ENCODE results near the gene PODXL2. TPM values are rescaled to one million over a fixed set of nuclear protein-coding genes. Genes with fewer than 3 reads are reported as not detected.

Gene PODXL2
- total RNA-seq, 1 experiment from 2014 or later: 26.6 TPM

- Histone ChIP-seq H3K27me3 (replicated peaks; ENCODE audit: insufficient read depth, low read depth, low read length, poor library complexity) (no peaks in the 10 kb centered on the region), H3K4me3 (ENCODE audit: low read depth, low read length, poor library complexity, severe bottlenecking) (no peak overlapping the region), H3K4me1 (ENCODE audit: insufficient read depth, low read length, poor library complexity, severe bottlenecking) (peaks cover 13% of the 10 kb centered on the region), H3K9me3 (ENCODE audit: low read depth, low read length, poor library complexity, severe bottlenecking) (no peaks in the 10 kb centered on the region), H3K27ac (ENCODE audit: low read depth, low read length, poor library complexity, severe bottlenecking) (no peak overlapping the region), H3K36me3 (ENCODE audit: insufficient read depth, low read length, poor library complexity, severe bottlenecking) (no peaks in the 10 kb centered on the region)
- no TSS peak for BruUV-seq (replicated peaks)
- intact Hi-C loops (cut with micrococcal nuclease; ENCODE audit: unreplicated experiment): no loop called here
- POLR2A ChIA-PET (ENCODE audit: low non-redundant PET): no interaction called here
- no peak for TF ChIP-seq EZH2 (IDR thresholded peaks at IDR 0.05; ENCODE audit: borderline replicate concordance, low read depth, low read length, poor library complexity, severe bottlenecking)
- TF ChIP-seq CTCF (conservative IDR thresholded peaks at IDR 0.05; ENCODE audit: low read depth, low read length): no peak
- CTCF ChIA-PET: no interaction called here
- no peak for DNase-seq (ENCODE audit: low spot score)
Observed at GRCh38 chr3:127692501-127693335, 63.7 kb downstream of the PODXL2 start.

DNA sequence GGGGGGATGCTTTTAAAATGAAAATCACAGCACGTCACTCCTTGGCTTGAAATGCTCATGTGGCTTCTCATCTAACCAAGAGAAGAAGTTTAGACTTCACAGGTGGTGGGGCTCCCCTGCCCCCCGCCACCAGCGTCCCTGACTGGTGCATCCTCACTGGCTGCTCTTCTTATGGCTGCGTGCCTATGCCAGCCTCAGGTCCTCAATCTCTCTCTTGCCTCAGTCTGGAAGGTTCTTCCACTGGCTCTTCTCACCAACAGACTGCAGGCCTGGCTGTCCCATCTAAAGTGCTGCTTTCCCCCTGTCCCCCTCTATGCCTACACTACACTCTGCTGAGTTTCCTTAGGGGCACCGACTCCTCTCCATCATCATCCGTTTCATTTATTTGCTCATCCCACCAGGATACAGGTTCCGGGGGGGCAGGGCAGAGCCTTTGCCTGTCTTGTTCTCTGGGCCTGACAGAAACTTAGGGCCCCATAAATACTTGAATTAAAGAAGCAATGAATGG, 64.4 kb downstream of the PODXL2 start:
- Histone ChIP-seq H3K4me1 (ENCODE audit: insufficient read depth, low read length, poor library complexity, severe bottlenecking) (peaks cover 18% of the 10 kb centered on the region), H3K27ac (ENCODE audit: low read depth, low read length, poor library complexity, severe bottlenecking) (no peak overlapping the region), H3K36me3 (ENCODE audit: insufficient read depth, low read length, poor library complexity, severe bottlenecking) (no peaks in the 10 kb centered on the region), H3K9me3 (ENCODE audit: low read depth, low read length, poor library complexity, severe bottlenecking) (no peaks in the 10 kb centered on the region), H3K27me3 (replicated peaks; ENCODE audit: insufficient read depth, low read depth, low read length, poor library complexity) (no peaks in the 10 kb centered on the region), H3K4me3 (ENCODE audit: low read depth, low read length, poor library complexity, severe bottlenecking) (no peak overlapping the region)
- BruUV-seq (replicated peaks): no TSS peak
- ChIA-PET POLR2A (ENCODE audit: low non-redundant PET) (no interaction called here), CTCF (interaction anchor here (1.1 kb wide), 1 partner anchor 118 kb away, joined by 4 read pairs; no protein-coding TSS in a partner anchor)
- no peak for DNase-seq (ENCODE audit: low spot score)
- TF ChIP-seq CTCF (conservative IDR thresholded peaks at IDR 0.05; ENCODE audit: low read depth, low read length) (no peak), EZH2 (IDR thresholded peaks at IDR 0.05; ENCODE audit: borderline replicate concordance, low read depth, low read length, poor library complexity, severe bottlenecking) (no peak)
- intact Hi-C loops (cut with micrococcal nuclease; ENCODE audit: unreplicated experiment): no loop called here

DNA sequence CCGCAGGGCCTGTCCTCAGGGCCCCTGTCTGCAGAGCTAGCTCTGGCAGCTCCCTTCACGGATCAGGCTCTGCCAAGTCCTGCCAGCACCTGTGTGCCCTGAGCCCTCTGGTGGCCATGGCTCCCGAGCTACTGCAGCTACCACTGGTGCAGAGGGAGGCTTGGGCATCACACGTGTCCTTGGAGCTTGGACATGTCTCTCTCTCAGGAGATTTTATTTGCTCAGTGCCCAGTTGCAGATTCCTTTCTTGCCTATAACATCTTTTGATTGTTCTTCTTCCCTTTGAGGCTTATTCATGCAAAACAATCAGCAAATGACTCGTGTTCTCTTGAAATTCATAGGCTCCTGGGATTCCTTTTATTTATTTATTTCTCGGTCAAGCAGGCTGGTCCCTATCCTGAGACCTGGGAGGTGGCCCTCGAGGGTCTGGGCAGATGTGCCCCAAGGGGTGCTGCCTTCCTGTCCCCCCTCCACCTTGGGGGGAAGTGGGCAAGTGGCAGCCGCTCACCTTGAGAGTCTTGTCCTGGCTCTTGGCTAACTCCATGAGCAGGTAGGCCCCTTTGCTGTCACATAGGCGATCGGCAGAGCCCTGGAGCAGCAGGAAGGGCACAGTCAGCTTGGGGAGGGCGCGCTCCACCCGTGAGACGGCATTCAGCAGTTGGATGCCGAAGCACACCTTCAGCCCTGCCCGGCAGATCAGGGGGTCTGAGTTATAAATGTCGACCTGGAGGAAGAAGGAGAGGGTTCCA, 65.7 kb downstream of the PODXL2 start:
- intact Hi-C loops (cut with micrococcal nuclease; ENCODE audit: unreplicated experiment): loop anchor here (5.0 kb wide), 1 partner anchor 278 kb away; no protein-coding TSS in a partner anchor
- CTCF ChIA-PET: interaction anchor here (0.5 to 1.1 kb wide), 3 partner anchors 42 to 147 kb away, joined by 3 to 4 read pairs (median 4); no protein-coding TSS in a partner anchor
- TF ChIP-seq EZH2 (IDR thresholded peaks at IDR 0.05; ENCODE audit: borderline replicate concordance, low read depth, low read length, poor library complexity, severe bottlenecking) (no peak), CTCF (conservative IDR thresholded peaks at IDR 0.05; ENCODE audit: low read depth, low read length) (peak; percentile 39)
- Histone ChIP-seq H3K36me3 (ENCODE audit: insufficient read depth, low read length, poor library complexity, severe bottlenecking) (no peaks in the 10 kb centered on the region), H3K4me1 (ENCODE audit: insufficient read depth, low read length, poor library complexity, severe bottlenecking) (peaks cover 18% of the 10 kb centered on the region), H3K4me3 (ENCODE audit: low read depth, low read length, poor library complexity, severe bottlenecking) (no peak overlapping the region), H3K27me3 (replicated peaks; ENCODE audit: insufficient read depth, low read depth, low read length, poor library complexity) (no peaks in the 10 kb centered on the region), H3K9me3 (ENCODE audit: low read depth, low read length, poor library complexity, severe bottlenecking) (no peaks in the 10 kb centered on the region), H3K27ac (ENCODE audit: low read depth, low read length, poor library complexity, severe bottlenecking) (no peak overlapping the region)
- DNase-seq (ENCODE audit: low spot score): peak; percentile 54
- no TSS peak for BruUV-seq (replicated peaks)
- POLR2A ChIA-PET (ENCODE audit: low non-redundant PET): no interaction called here

All from A673 (cell line).